Stimulated activated CD8-positive, alpha-beta memory T cell treated with anti-CD3 and anti-CD28 coated beads, Interleukin-7, amount 100 ng/mL, for 48 hours (primary cell): ENCODE measurements around the gene RTP3.
"Not testable (repeated sequence)": the region's sequence is repeated elsewhere in the genome, so short reads cannot be mapped to it uniquely, and the experiment has no call there.

Experiments used
- DNase-seq, 2 donors: peaks; one replicate each; pipeline ENCODE4 v3.0.0-alpha.2; 2020; ENCODE audit warnings: low read depth in 1 of 2; ENCODE audit errors: extremely low read depth in 1 of 2

RTP3 gene

GRCh38 chr3:46489875-46490274 is 7.9 kb upstream of the RTP3 start:
- DNase-seq = no peak

- no peak for DNase-seq
Measured at GRCh38 chr3:46490338-46491084, 7.3 kb upstream of the RTP3 start.

- no peak for DNase-seq
Measured at GRCh38 chr3:46491089-46492070, 6.4 kb upstream of the RTP3 start.

GRCh38 chr3:46492890-46493547 is 4.8 kb upstream of the RTP3 start:
- no peak for DNase-seq

GRCh38 chr3:46494491-46494890 is 3.3 kb upstream of the RTP3 start:
- not testable (repeated sequence) for DNase-seq

- DNase-seq = no peak
Measured at GRCh38 chr3:46495901-46496456, 1.8 kb upstream of the RTP3 start.

GRCh38 chr3:46496746-46497555 is 825 bp upstream of the RTP3 start:
- no peak for DNase-seq

GRCh38 chr3:46498916-46499519 is 1.2 kb downstream of the RTP3 start:
- no peak for DNase-seq

- no peak for DNase-seq
Measured at GRCh38 chr3:46500656-46501635, 3.2 kb downstream of the RTP3 start.

GRCh38 chr3:46501702-46502101 is 3.9 kb downstream of the RTP3 start:
- DNase-seq = no peak

- no peak for DNase-seq
Measured at GRCh38 chr3:46503200-46503874, 5.6 kb downstream of the RTP3 start.

- peak in 1 of 2 donors; percentile 20 for DNase-seq
Measured at GRCh38 chr3:46504789-46505188, 7.0 kb downstream of the RTP3 start.

- no peak for DNase-seq
Measured at GRCh38 chr3:46505953-46506352, 8.2 kb downstream of the RTP3 start.

GRCh38 chr3:46506526-46506925 is 8.8 kb downstream of the RTP3 start:
- no peak for DNase-seq

GRCh38 chr3:46508850-46509591 is 11.2 kb downstream of the RTP3 start:
- no peak for DNase-seq

- no peak for DNase-seq
Measured at GRCh38 chr3:46509661-46510187, 11.9 kb downstream of the RTP3 start.

- DNase-seq = no peak
Measured at GRCh38 chr3:46512191-46512749, 14.5 kb downstream of the RTP3 start.
